H1 (cell line): ENCODE measurements around the gene DCTN3. TPM values are rescaled to one million over a fixed set of nuclear protein-coding genes. Genes with fewer than 3 reads are reported as not detected.

Experiments
- BCL11A ChIP-seq, 2 experiments: IDR thresholded peaks; one replicate each; pipeline ENCODE4 v1.6.1; 2011; ENCODE audit warnings: low read depth in 2 of 2, low read length in 2 of 2, mild to moderate bottlenecking in 2 of 2
- CHD7 ChIP-seq: fragments of 300-600 bp; sonication (generic); IDR thresholded peaks from 2 replicates; pipeline ENCODE4 v1.7.1; 2012; ENCODE audit warnings: low read length, moderate library complexity, mild to moderate bottlenecking, inconsistent platforms; ENCODE audit not compliant: insufficient replicate concordance
- HDAC6 ChIP-seq: IDR thresholded peaks from one replicate; pipeline ENCODE4 v1.7.1; 2012; ENCODE audit warnings: low read depth, mild to moderate bottlenecking, inconsistent platforms, low read length, moderate library complexity
- JUND ChIP-seq: IDR thresholded peaks from 2 replicates; pipeline ENCODE4 v1.6.1; 2011; ENCODE audit warnings: mild to moderate bottlenecking, improper control_type of control experiment, low read length
- SIN3A ChIP-seq, 2 experiments: IDR thresholded peaks in 1 of 2; conservative IDR thresholded peaks in 1 of 2; 2 replicates each; pipeline ENCODE4 v1.6.1; 2011 to 2012; ENCODE audit warnings: low read length in 2 of 2, improper control_type of control experiment in 1 of 2, low read depth in 1 of 2, mild to moderate bottlenecking in 1 of 2
- TBP ChIP-seq: IDR thresholded peaks from 2 replicates; pipeline ENCODE4 v1.6.1; 2011; ENCODE audit warnings: low read depth, low read length, improper control_type of control experiment
- TCF12 ChIP-seq: IDR thresholded peaks from 2 replicates; pipeline ENCODE4 v1.6.1; 2011; ENCODE audit warnings: low read depth, mild to moderate bottlenecking, low read length
- polyA plus RNA-seq, 7 experiments: library from polyadenylated mRNA; depleted of rRNA in 3 of 7; stranded (reverse) in 5 of 7; unstranded in 2 of 7; fragments of >200 nt in 5 of 7; fragments of 200-250 nt in 2 of 7; gene quantifications; 1 replicate in 5 of 7; 2 replicates in 1 of 7; 4 replicates in 1 of 7; pipeline versions ENCODE4 v1.2.1 to v1.2.3, GENCODE V29; 2011 to 2013; ENCODE audit warnings: missing spikeins in 2 of 7, mixed read lengths in 2 of 7
- total RNA-seq: library from RNA; stranded (reverse); fragmentation: NEBNext Ultra II Directional; extraction: Animal tissue kit (Norgen Biotek cat#: 25700); gene quantifications from 2 replicates; pipeline ENCODE4 v1.2.1, GENCODE V29; 2021

The DCTN3 gene
- total and polyA plus RNA-seq, 2 of the 8 experiments (the other 6 are each of a cell fraction or from before 2014, with no cell fraction given) = 25.6 to 39.2 TPM

- TF ChIP-seq CHD7 (no peak), TBP (no peak), HDAC6 (no peak), BCL11A (IDR thresholded peaks at IDR 0.05; ENCODE audit: low read depth in 2 of 2, low read length in 2 of 2) (no peak), TCF12 (no peak), SIN3A (conservative IDR thresholded peaks at IDR 0.05 in 1 of 2, IDR thresholded peaks at IDR 0.05 in 1 of 2; ENCODE audit: low read depth in 1 of 2, low read length in 2 of 2) (no peak), JUND (no peak)
These were observed 30.5 kb upstream of the DCTN3 start (continued) for GRCh38 chr9:34650816-34651215.
